GM19238 (cell line): Measurements from ENCODE around the gene ECPAS.
"Not testable (repeated sequence)": the region's sequence is repeated elsewhere in the genome, so short reads cannot be mapped to it uniquely, and the experiment has no call there.

Experiments
- DNase-seq: peaks from one replicate; pipeline ENCODE4 v3.0.0; 2011; ENCODE audit warnings: low spot score; ENCODE audit not compliant: insufficient read length

Gene ECPAS

DNA sequence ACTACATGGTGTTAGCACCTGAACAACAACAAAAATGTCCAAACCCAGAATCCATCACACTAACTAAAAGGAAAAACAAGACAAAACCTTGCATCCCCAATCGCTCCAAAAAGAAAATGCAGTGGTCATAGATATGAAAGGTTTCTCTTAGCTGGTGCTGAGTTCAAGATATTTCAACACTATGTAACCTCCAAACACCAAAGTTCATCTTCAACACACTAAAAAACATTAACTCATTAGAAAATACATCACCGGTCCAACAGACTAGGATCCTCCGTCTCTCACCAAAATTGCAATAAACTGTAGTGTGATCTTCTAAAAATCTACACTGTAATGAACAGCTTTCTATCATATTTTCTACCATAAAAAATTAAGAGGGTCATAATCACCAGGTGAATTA lies 60.8 kb downstream of the ECPAS start:
- DNase-seq, result no peak

DNA sequence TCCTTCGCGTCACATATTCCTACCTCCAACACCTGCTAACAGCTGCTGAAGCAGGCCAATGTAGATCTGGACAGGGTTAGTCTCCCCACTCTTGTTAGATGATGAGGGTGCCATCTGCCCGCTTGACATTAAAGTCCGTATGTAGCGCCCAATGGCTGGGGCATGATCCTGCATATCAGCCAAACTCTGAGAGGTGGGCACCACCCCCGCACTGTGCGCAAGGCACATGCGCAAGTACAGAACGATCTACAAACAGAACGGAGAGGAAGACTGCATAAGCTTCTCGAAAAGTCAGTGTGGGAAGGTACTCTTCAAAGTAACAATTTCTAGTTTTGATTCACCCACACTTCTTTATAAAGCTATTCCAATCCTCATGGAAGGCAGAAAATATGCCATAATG lies 69.8 kb downstream of the ECPAS start:
- DNase-seq, result no peak

DNA sequence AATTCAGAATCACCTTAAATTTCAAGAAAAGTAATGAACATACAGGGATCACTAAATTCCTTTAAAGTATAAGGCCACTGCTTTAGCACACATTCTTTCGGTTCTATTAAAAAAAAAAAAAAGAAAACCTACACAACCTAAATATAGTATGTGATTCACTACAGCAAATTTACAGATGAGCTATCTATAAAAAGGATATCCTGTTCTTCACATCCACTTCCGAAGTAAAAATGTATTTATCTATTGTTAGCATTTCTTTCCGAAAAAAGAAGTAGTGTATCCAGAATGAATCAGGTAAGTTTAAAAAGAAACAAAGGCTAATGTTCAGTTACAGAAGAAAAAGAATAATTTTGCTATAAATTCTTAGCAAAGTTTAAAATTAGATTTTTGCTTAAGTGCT lies 70.2 kb downstream of the ECPAS start:
- no peak for DNase-seq

DNA sequence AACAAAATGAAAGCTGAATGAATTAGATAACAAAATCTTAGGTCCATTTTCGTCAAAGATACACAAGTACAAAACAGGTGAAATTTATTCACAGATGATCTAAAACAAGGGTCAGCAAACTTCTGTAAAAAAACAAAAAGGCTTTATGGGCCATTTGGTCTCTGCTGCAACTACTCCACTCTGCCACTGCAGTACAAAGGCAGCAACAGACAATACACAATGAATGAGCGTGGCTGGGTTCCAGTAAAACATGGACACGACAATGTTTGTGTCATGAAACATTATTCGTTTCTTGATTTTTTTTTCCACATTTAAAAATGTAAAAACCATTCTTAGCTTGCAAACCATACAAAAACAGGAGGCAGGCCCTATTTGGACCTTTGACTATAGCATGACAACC lies 71.9 kb downstream of the ECPAS start:
- DNase-seq, result no peak

DNA sequence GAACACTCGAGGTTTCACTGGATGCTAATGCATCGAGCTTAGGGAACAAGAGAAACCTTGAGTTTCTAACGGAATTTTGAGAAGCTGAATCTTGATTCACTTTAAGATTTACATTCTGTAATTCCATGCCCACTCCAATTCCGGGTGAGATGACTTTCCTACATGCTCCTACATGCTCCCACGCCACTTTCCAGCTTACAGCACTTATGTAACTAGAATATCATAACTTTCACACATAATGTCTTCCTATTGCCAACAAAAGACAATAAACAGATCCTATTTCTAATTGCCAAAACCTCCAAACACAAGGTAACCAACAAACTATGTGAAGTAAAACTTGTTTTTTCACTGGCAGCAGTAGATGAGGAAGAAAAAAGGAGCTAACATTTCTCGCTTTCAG lies 72.9 kb downstream of the ECPAS start:
- no peak for DNase-seq

DNA sequence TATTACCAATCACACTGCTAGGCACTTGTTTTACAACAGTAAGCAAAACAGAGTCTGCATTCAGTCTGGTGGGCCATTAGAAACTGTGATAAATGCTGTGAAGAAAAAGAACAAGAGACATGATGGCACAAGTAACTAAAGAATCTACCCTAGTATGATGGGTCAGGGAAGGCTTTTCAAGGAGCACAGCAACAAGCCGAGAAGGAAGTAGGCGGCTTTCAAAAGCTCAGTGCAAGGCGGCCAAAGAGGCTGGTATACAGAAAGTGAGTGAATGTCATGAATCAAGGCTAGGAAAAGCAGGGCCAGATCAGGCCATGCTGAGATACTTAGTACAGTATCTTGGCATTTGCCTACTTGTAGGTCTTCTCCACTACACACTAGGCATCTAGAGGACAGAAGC lies 76.4 kb downstream of the ECPAS start:
- no peak for DNase-seq

DNA sequence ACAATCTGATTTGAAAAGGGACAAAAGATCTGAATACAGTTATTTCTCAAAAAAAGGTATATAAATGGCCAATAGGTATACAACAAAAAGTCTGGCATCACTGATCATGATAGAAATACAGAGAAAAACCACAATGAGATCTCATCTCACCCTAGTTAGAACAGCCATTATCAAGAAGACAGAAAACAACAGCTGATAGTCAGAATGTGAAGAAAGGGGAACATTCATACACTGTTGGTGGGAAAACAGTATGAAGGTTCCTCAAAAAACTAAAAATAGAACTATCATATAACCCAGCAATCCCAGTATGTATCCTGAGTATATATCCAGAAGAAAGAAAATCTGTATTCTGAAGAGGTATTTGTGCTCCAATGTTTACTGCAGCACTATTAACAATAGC lies 78.5 kb downstream of the ECPAS start:
- DNase-seq, result no peak

DNA sequence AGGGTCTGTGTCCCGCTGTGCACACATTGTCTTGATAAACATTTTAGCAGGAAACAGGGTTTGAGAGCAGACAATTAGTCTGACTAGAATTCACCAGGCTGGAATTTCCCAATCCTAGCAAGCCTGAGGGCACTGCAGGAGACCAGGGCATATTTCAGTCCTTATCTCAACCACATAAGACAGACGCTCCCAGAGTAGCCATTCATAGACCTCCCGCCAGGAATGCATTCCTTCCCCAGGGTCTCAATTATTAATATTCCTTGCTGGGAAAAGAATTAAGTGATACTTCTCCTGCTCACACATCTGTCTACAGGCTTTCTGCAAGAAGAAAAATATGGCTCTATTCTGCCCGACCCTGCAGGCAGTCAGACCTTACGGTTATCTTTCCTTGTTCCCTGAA lies 82.7 kb downstream of the ECPAS start:
- not testable (repeated sequence) for DNase-seq

DNA sequence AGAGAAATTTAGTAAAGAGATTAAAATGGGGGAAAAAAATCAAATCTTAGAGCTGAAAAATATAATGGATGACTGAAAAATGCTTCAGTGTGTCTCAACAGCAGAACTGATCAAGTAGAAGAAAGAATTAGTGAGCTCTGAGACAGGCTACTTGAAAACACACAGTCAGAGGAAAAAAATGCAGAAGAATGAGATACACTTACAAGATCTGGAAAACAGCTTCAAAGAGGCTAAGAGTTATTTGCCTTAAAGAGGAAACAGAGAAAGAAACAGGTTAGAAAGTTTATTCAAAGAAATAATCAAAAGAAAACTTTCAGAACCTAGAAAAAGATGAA lies 83.7 kb downstream of the ECPAS start:
- no peak for DNase-seq

DNA sequence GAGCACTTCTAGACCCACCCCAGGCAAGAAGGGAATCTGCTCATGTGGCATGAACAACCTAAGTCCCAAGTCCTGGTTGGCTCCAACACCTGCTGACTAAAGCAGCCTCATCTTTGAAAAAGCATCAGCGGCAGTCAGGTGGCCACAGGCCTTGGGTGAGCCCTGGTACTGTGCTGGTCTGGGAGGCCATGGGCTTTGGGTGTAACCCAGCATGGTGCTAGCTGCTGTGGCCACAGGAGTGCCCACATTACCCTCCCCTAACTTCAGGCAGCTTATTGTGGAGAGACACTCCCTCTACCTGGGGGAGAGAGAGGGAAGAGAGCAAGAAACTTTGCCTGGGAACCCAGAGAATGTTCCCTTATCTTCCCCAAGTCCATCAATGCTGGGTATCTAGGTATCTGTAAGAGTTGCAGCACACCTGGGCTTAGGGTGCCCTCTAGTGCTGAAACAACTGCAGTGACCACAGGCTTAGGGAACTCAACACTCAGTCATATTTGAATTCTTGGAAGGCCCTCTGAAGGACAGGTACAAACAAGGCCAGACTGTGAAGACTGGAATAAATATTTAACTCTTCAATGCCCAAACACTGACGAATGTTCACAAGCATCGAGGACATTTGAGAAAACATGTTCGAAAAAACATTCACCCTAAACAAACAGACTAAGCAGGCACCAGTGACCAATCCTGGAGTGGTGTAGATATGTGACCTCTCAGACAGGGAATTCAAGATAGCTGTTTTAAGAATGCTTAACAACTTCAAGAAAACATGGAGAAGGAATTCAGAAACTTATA lies 84.2 kb downstream of the ECPAS start:
- no peak for DNase-seq

DNA sequence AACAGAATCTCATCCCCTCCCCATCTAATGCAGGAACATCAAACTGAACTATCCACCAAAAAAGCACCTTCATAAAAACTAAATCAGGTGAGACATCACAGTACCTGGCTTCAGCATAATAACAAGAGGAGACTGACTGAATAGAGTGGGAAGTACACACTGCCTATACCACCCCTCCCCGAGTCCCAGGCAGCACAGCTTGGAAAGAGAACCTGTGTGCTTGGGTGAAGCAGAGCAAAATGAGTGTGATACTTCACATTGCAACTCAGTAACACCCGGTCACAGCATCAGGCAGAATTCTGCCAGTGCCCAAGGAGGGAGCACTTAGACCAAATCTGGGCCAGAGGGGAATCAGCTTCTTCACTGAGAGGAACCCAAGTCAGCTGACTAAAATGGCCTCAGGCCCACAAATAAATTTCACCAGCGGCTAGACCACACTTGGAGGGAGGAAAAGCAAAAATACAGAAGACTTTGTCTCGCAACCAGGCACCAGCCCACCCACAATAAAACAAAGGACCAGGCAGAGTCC lies 84.9 kb downstream of the ECPAS start:
- no peak for DNase-seq

DNA sequence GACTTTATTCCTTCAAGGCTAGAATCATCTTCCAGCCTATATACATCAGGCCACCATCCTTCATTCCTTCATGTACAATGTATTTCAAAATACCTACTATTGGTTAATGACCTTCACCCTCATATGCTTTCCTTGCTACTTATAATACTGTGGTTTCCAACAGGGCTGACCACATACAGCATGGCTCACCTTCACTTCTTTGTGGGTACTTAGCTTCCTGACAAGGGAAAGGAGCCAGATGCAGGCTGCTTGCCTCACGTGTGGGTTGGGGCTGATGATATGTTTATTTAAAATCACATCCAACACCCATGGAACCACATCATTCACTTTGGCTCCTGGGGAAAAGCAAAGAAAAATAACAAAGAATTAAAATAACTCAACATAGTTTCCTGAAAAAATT lies 90.2 kb downstream of the ECPAS start:
- no peak for DNase-seq

DNA sequence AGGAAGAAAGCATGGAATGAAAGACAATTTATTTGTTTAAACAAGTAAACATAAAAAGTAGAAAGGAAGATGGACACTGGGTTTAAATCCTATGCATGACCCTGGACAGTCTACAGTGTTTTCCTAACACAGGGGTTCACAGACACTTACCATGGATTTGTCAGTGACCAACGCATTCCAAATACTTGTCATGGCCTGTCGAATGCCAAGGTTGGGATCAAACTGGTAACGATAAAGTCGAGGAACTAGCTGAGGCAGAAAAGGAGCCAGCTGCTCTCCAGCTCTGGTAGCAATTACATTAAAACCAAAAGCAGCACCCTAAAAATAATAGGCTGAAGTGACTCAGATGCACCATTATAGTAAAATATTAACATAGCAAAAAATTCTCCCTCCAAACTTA lies 94.8 kb downstream of the ECPAS start:
- DNase-seq, result no peak

DNA sequence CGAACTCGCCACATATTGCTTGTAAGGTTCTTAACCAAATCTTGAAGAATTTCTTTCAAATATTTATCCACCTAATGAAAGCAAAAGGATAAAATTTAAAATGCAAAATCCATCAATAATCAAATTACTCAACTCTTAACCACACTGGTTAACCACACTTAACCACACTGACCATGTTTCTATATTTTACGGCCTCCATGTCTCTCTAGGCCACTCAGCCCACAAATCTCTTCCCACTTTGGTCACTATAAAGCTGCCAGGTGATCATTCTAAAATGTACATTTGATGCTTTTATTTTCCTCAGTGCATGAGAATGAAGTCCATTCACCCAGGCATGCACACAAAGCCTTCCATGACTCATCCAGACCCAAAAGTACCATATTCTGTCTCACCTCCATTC lies 97.8 kb downstream of the ECPAS start:
- DNase-seq, result no peak

DNA sequence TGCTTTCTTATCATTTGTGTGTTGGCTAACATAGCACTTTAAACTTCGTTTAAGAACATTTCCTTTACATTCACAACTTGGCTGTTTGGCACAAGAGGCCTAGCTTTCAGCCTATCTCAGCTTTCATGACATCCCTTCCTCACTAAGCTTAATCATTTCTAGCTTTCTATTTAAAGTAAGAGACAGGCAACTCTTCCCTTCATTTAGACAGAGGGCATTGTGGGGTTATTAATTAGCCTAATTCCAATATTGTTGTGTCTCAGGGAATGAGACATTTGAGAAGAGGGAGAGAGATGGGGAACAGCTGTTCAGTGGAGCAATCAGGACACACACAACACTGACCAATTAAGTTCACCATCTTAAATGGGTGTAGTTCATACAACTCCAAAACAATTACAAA lies 103.2 kb downstream of the ECPAS start:
- DNase-seq, result no peak

DNA sequence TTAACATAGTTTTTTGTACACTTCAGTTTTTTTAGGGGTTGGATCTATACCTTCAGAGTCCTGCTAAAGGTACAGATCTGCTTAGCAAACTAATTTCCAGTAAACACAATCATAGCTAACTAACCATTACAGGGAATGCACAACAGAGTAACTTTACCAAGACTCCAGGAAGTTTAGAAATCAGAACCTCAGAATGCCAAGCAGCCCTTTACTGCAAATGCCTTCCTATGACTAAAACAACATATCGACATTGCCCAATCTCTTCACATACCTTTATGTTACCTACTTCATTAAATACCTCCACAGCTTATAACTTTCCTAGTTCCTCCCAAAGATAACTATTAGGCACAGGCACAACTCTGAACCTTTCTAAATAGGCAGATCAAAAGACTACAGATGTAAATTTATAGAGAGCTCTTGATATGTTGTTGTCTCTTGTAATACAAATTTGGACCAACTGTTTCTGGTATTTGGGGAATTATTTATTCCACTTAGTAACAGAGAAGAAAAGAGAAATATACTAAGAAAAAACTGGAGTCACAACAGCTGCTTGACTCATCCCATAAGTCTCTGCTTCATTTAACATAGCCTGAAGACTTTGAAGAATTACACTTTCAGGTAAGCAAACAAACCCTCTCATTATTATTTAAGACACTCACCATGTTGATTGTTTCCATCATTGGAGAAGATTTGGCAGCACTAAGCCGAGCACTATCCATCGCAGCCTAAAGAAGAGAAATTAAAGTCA lies 108.2 kb downstream of the ECPAS start:
- no peak for DNase-seq

DNA sequence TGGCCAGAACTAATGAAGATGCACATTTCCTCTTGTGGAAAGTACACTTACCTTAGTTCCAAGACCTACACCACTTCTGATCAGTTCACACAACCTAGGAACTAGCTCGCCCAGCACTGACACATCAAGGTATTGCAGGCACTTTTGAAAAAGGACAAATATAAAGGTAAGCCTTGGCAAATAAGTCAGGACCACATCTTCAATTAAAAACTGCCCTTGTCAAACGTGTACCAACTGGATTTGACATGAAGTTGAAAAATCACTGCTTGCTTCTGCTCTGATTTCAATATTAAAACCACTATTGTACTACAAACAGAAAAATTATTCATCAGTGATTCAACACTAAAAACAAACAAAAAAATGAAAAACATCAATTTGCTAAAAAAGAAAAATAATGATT lies 109.1 kb downstream of the ECPAS start:
- no peak for DNase-seq

DNA sequence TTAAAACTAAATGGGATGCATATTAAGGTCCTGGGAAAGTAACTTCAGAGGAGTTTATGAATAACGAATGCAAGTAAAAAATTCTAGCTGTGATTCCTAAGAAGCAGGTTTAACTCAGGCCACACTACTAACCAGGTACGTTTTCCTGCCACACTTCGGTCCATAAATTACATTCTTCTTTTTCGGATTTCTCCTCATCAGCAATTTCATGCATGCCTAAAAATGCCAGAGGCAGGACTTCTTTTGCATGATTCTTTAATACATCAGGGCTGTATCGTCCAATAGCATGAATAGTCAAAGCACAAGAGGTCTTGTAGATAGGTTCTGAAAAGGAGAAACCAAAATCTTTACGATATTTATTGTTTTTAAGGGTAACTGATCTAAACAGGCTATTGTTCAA lies 111.9 kb downstream of the ECPAS start:
- no peak for DNase-seq

DNA sequence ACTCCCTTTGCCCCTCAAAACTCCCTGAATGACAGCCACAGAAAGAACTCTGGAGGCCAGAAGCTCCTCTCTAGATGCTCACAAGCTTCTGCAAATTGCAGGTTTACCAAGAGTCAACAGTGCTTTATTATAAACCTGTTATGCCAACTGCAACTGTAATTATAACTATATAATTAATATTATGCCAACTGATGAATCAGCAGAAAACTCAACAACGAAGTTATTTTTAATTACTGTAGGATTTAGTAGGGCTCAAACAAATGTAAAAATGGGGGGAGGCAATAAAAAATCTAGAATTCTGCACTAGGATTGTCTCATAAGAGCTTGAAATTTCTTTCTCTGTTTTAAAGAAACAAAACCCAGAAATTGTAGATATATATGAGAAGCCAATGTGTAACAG lies 117.2 kb downstream of the ECPAS start:
- DNase-seq, result no peak

DNA sequence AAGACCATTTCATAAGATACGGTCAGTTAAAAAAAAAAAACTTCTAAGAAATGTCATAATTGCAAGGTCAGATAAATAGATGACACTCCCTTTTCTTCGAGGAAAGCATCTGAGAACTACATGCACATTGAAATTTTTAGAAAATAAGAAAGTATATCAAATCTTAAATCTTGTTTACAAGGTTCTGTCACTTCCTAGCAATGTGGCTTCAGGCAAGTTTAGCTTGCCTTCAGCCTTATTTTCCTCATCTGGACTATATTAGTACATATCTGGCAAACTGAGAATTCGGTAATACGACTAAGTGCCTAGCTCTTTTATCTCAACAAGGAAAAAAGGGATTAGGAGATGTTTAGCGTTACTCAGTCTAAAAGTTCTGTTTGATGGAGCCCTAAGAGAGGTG lies 121.7 kb downstream of the ECPAS start:
- DNase-seq, result no peak

DNA sequence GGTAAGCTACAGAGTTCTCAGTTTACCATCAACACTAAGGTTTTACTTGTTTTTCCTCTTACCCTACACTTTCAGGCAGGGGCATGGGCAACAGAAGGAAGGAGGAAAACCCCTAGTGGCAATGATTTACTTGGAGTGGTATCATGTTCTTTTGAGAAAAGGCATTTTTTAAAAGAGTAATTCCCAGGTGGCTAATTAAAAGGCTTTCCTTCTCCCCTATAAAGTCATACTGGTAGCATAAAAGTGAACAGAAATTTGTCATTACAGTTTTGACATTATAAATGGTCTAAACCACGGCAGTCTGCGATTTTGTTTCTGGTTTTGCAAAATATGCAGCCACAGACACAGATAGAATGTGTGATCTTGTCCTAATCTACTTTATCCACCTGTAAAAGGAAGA lies 123.3 kb downstream of the ECPAS start:
- DNase-seq, result no peak

DNA sequence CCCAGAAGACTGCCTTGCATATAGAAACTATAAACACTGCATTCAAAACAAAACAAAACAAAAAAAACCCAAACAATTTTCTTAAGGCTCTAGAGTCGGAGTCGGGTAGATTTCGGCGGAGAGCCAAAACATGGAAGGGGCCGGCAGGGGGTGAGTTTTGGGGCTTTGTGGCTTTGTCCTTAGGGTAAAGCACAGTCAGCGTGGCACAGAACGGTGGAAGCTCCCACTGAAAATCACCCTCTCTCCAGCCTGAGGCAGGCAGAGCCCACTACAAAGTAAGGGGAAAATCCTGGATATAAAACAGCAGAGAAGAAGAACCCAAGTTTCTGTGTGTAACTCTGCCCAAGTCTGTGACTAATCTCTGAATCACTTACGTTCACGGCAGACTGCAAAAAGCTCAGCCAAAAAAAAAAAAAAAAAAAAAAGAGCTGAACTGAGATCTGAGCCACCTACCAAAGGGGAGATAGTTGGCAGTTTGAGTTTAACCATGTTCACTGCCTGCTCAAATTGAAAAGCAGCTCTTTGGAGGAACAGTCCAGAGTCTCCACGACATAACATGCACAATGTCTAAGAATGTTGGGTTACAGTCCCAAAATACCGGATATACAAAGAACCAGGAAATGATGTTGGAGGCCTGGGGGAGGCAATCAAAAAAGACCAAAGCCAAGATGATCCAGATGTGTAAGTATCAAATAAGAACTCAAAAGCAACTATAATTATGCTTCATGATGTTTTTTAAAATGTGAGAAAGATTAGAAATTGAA lies 127.5 kb downstream of the ECPAS start:
- no peak for DNase-seq
